ENCODE data around the gene GPSM1. TPM values are rescaled to one million over a fixed set of nuclear protein-coding genes. Genes with fewer than 3 reads are reported as not detected.

The GPSM1 gene
- total RNA-seq, 1 experiment from 2014 or later = 6.6 TPM

DNA sequence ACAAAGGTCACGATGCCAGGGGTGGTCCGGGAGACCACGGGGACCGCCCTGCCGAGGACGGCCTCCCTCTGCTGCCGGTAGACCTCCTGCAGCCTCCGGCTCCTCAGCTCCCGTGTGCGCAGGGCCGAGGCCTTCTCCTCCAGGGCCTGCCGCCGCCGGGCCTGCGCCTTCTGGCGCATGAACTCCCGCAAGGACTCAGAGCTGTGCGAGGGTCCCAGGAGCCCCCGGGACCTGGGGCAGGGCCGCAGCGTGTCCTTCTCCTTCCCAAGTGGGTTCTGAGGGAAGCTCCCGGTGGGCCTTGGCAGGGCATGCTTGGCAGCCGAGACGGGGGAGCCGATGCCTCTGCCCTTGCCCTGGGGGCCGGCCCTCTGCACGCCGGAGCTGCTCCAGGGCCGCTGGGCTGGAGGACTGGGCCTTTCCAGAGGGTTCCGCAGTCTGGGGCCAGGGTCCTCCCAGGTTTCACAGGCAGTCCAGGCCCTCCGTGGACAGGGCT, 36.8 kb upstream of the GPSM1 start:
- no peak for DNase-seq (ENCODE audit: low read depth)

DNA sequence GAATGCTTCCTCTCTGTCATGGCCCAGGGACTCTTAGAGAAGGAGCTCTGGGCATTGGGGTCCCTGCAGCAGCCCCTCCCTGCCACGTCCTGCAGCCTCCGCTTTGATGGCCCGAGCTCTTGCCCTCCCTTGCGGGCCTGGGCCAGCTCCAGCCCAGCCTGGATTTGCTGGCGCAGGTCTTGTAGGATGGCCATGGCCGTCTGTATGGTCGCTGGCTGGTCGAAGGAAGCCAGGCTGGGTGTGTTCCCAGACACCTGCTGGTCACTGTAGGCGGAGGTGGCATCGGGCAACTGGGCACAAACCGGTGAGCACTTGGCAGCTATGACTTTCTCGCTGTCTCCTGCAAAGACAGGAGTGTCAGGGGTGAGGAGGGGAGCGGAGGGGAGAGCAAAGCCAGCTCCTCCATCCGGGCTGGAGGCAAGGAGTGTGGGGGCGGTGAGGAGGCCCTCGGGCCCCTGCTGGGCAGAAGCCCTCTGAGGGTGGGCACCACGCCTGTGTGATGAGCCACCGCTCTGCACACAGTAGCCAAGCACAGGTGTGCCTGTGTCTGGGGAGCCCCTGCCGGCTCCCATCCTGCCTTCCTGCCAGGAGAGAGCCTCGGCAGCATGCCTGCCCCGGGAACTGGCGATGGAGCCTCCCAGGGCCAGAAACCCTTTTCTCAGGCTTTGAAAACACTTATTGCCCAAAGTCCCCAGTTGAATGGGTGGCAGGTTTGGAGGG, 35.9 kb upstream of the GPSM1 start:
- no peak for DNase-seq (ENCODE audit: low read depth)

DNA sequence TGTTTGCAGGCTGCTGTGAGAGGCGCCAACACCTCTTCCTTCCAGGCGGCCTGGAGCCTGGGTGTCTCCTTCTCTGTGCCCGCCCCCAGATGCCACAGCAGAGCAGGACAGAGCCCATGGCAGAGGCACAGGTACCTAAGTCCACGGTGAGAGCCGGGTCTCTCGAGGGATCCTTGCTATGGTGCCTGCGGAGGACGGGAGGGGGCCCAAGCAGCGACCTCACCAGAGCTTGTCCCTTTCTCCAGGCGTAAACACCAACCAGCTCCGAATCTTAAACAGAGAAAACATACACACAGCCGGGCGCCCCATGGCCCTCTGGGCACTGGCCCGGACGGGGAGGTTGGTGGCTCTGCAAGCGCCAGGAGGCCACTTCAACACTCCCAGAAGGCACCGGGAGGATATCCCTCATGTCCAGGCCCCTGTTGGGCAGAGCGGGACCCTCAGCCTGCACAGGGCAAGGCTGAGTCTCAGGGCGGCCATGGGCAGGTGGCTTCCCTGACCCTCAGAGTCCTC, 35.3 kb upstream of the GPSM1 start:
- no peak for DNase-seq (ENCODE audit: low read depth)

DNA sequence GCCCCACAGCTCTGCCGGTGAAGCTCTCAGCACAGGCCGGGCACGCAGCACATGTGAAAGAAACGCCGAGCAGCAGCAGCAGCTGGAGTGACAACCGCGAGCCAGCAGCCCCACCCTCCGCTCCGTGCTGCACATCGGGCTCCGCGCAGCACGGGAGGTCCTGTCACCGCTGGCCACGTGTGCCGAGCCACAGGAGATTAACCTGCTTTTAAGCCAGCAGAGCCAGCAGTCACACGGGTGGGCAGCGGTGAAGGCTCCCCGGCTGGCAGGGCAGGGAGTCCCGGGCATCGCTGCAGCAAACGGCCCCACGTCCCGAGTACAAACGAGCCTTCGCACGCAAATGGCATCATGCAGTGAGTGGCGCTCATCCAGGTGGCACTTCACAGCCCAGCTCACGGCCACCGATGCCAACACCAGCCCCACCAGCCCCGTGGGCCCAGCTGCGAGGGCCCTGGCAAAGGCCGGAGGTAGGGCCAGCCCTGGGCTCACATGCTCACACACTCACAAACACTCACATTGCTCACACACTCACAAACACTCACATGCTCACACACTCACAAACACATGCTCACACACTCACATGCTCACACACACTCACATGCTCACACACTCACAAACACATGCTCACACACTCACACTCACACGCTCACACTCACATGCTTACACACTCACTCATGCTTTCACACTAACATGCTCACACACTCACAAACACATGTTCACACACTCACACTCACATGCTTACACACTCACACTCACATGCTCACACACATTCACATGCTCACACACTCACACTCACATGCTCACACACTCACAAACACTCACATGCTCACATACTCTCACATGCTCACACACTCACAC, 34.5 kb upstream of the GPSM1 start:
- DNase-seq (ENCODE audit: low read depth) = no peak

DNA sequence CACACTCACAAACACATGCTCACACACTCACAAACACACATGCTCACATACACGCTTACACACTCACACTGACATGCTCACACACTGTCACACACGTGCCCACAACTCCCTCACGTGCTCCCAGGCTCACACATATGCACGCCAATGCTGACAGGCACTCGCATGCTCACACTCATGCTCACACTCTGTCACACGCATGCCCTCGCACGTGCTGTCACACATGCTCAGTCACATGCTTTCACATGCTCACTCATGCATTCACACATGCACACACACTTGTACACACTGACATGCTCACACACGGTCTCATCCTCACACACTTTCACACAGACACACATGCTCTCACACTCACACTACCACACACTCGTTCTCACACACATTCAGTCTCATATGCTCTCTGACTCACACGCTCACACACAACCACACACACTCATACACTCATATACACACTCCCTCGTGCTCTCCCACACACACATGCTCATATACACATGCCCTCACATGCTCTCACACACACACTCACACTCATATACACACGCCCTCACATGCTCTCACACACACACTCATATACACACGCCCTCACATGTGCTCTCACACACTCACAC, 33.8 kb upstream of the GPSM1 start:
- no peak for DNase-seq (ENCODE audit: low read depth)

DNA sequence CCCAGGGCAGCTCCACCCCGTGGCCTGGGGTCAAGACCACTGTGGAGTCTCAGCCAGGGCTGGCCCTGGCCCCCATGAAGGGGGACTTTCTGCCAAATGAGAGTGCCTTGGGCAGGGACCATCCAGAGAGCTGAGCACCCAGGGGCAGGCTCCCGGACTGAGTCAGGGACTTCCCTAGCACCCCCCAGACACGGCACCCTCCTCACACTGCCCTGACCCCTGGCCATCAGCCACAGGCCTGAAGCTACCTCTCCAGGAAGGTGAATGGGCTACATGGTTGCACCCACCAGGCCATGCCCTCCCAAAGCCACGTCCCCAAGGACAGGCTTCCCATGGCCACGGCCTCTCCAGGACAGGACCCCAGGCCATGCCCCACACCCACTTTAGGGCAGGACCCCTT, 32.9 kb upstream of the GPSM1 start:
- DNase-seq (ENCODE audit: low read depth) = no peak

DNA sequence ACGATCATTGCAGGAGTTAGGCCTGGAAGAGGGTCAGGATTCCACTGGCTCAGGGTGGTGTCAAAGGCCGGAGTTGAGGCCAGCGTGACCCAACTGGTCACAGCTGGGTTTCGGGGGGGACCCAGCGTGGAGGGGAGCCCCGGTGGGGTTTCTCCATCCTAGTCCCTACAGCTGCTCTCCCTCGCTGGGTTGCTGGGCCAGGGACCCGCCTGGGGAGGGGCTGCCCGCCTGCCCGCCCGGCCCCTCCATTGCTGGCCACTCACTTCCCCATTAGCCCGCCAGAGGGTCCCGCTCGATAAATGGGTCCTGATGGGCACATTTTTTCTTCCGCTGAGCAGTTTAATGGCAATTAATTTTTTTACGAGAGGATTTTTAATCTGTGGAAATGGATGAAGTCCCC, 32.3 kb upstream of the GPSM1 start:
- DNase-seq (ENCODE audit: low read depth) = no peak

DNA sequence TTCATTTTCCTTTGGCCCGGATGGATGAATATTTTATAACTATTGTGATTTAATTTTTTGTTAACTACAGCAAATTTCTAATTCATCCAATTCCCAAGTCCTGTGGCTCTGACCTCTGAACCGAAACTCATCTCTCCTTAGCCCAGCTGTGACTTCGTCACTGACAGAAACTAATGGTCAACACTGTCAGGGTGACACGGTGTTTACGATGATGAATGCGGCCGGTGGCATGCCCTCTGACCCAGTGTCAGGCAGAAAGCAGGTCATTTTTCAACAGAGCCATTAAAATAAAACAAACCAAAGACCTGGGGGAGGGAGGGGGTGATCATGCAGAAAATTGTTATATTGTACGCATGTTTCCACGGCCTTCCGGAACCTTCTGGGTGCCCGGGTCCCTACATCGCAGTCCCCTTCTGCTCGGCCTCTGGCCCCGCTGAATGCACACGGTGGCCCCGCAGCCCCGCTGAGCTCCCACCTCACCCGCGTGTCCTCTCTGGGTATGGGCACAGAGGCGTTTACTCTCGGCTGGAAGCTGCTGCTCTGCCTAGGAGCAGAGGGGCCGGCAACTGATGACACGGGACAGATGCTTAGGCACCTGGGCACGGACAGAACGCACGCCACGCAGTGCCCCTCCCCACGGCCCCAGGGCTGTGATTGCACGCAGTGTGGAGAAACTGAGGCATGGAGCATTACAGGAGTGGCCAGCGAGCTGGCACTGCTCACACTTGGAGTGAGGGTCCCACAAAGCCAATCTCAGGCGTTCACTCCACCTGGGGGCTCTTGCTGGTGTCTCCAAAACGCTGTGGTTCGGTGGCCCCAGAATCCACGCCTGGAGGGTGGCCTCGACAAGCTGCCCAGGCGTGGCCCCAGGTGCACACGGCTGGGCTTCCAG, 31.6 kb upstream of the GPSM1 start:
- DNase-seq (ENCODE audit: low read depth) = no peak

DNA sequence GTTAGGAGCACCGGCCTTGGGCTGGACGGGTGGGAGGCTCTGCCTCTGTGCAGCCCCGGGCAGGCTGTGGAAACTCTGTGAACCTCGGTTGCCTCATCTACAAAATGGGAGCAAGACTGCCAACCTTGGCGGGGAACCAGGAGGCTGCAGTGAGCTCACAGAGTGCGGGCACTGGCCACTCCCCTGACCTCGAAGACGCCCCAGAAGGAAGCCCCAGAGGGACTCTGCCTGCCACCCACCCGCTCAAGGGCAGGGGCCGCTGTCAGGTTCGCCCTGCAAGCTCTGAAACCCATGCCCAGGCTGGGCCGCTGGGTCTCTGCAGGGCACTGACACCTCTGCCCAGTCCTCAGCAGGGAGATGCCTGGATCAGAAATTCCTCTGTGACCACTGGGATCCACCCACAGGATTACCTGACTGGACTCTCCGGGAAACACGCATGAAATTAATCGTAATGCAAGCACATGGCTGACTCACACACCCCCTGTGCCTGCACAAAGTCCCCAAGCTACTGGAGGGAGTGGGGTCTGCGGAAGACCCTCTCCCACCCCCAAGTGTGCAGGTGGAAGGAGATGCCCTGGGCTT, 30.8 kb upstream of the GPSM1 start:
- no peak for DNase-seq (ENCODE audit: low read depth)

DNA sequence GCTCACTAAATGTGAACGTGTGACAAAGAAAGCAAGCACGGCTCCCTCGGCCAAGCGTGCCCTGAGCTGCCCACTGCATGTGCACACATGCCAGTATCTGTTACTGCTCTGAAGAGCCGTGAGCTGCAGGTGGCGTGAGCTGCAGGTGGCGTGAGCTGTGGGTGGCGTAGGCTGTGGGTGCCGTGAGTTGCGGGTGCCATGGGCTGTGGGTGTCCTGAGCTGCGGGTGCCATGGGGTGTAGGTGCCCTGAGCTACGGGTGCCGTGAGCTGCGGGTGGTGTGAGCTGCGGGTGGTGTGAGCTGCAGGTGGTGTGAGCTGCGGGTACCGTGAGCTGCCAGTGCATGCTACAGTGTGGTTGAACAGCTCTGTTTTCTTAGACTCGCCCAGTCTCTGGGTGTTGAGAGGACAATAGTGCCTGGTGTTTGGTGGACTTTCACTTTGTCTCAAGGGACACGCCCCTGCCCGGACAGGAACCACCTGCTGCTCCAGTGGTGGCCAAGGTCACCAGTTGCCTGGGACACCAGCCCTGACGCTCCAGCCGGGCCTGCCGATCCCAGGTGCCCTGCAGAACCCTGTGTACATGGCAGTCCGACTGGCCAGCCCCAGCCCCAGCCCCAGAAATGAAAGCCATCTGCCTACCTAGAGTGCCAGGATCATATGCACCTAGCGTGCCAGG, 30.2 kb upstream of the GPSM1 start:
- DNase-seq (ENCODE audit: low read depth) = no peak

DNA sequence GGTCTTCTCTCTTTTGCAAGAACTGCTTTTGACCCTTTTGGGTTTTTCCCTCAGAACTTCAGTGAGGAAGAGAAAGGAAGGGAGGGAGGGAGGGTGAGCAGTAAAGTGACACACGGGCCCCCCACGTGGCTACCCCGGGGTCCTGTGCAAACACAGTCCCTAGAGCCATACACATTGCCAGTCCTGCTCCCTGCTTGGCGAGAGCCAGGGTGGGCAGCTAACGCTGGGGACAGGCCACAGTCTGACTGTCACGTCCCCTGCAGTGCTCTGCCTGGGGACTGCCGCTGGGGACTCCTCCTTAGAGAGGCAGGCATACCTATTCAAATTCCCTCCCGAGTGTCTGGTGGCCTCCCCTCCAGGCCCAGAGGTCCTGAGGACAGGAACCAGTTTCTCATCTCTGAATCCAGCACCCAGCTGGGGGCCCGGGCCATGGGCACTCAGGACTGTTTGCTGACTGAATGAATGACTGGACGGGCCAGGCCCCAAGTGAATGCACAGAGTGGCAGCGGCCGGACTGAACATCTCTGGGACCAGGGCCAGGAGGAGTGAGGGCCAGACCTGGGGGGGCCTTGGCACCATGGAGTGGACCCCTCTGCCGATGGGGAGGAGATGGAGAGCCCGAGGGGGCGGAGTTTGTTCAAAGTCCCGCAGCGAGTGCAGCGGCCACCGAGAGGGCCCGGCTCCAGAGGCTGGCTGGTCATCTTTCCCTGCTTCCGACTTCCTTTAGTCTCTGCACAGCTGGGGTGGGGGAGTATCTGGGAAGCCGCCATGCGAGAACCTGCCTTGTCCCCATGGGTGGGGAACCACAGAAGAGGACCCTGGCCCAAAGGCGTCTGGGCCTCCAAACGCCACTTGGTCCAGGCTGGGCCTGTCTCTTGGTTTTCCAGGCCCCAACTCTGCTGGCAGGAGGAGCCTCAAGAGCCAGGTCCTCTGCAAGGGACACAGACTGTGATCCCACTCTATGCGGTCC, 29.3 kb upstream of the GPSM1 start:
- DNase-seq (ENCODE audit: low read depth) = no peak

DNA sequence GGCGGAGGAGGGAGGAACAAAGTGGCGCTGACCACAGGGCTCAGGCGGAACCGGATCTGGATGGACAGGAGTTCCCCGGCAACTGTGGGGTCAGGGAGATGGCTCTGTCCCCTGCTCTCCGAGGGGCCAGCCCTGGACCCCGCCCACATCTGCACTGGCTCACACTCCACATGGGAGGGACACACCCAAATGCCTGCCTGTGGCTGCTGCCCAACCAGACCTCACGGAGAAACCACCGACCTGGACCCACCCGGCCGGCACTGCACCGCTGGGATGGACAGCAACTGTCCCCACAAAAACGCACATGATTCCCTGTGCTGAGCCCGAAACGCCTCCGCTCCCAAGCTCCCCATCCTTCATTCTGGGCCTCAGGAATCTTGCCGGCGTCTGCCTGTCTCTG, 28.2 kb upstream of the GPSM1 start:
- no peak for DNase-seq (ENCODE audit: low read depth)

DNA sequence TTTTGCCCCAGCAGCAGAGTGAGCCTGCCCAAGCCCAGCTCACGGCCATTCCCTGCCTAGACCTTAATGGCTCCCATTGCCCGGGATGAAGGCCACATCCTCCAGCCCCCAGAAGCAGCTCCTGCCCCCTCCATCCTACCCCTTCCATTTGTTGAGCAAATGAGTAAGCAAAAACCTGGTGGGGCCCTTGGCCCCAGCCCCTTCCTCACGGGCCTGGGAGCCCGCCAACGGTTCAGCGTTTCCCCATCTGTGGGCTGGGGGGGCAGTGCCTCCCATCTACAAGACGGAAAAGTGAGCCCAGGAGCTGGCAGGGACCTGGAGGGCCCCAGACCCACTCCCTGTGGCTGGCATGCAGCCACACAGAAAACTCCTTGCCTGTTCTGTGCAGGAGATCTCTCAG, 27.8 kb upstream of the GPSM1 start:
- DNase-seq (ENCODE audit: low read depth) = no peak

DNA sequence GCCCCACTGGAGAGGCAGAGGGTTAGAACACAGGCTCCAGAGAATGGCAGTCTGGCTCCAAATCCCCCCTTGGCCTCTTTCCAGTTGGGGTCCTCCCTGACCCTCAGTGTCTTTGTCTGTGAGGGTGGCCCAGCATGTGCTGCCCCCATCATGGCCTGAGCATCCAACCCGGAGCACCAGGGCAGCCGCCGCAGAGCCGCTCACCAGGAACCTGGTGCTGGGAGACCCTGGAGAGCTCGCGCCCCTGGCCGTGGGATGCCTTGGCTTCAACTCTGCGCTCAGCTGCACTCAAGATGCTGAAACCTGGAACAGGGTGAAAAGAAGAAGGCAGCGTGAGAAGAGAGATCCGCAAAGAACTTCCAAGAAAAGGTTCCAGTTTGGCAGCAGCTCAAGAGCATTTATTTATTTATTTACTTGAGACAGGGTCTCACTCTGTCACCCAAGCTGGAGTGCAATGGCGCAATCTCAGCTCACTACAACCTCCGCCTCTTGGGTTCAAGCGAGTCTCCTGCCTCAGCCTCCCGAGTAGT, 27.3 kb upstream of the GPSM1 start:
- DNase-seq (ENCODE audit: low read depth) = no peak

DNA sequence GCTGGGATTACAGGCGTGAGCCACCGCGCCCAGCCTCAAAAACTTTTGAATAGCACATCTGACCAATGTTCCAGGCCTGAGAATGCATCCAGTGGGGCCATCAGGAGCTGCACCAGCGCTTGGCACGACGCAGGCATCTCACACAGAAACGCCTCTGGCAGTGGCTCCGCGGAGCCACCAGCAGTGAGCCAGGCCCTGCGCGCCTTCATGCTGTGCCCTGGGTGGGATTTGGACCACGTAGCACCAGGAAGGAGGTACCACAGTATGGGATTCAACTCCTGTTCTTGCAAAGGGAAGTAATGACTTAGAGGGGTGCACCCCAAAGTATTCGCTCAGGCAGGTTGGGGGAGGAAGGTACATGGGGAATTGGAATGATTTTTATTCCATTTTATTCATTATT, 26.5 kb upstream of the GPSM1 start:
- DNase-seq (ENCODE audit: low read depth) = no peak

DNA sequence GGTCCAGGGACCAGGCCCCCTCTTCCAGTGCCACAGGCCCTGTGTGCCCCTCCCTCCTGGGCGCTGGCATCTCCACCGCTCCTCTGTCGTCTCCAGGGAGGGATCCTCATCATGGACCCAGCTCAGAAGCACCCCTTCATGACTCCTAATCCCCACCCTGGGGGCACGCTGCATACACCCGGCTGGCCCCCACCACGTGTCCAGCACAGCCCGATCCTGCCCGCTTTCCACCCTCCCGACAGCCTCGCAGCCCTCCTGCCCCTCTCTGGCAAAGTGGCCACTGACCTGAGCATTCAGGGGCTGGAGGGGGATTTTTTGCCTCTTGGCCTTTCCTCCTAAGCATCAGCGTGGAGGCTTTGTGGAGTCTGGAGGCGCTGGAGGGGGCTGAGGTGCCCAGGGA, 24.8 kb upstream of the GPSM1 start:
- DNase-seq (ENCODE audit: low read depth) = no peak

DNA sequence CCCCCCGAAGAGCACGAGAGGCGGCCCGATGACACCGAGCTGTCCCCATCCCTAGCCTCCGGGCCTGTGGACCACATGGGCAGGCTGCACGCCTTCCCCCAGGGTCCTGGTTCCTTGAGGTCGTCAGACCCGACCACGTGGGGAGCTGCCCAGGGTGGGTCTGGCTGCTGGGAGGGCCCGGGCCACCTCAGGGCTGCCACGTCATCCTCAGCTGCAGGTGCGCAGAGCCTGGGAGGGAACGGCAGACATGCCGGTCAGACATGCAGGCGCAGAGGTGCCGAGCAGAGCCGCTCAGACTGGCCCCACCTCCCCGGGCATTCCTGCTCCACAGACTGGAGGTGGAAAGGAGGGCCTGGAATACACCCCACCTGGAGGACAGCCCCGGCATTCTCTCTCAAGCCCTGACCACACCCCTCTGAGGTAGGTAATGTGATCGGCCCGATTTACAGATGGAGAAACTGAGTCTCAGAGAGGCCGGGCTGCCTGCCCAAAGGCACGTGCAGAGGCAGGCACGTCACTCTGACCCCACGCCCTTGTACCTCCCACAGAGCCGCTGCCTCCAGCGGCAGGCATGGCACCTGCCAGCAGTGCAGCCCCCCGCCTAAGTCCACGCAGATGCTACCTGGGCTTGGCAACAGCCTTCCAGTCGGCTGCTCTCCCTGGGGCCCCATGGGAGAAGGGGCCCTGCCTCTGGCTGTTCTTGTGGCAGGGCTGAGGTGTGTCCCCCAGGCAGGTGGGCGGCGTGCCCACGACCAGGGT, 24.1 kb upstream of the GPSM1 start:
- no peak for DNase-seq (ENCODE audit: low read depth)

DNA sequence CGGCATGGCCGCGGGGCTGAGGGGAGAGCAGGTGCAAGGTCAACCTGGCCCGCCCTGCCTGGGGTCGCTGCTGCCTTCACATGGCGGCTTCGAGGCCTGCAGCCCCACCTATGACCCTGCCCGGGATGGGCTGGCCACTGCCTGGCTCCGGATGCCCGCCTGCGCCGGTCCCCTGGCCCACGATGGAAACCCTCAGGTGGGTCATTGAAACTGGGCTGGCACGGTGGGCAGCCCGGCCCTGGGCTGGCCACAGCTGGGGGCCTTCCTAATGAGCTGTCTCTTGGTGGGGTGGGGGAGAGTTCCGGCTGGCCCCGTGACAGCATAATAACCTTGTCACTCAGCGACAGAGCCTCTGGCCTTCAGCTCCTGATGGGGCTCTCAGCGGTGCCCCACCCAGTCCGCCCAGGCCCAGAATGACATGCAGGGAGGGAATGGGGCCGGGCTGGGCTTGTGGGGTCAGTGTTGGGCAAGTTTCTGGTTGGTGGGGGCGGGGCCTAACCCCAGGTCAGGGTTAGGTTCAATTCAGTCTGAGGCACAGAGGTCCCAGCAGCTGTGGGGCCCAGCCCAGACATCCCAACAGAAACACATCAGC, 23.4 kb upstream of the GPSM1 start, which contains the start of gene CCDC187:
Gene CCDC187, minus strand, starts transcription at position 270 of the 592 bp plus-strand sequence. Its CDS starts 264 bp downstream, at position 6.
- DNase-seq (ENCODE audit: low read depth) = no peak

All from RPMI7951 (cell line).